A673 (cell line): ENCODE measurements around the gene ROR1.

Experiments
- EZH2 ChIP-seq: fragments of 200-600 bp; sonication (generic); IDR thresholded peaks from 2 replicates; pipeline ENCODE4 v1.6.1; 2017; ENCODE audit warnings: borderline replicate concordance, low read depth, mild to moderate bottlenecking, mixed read lengths, antibody characterized with exemption, low read length; ENCODE audit not compliant: poor library complexity, severe bottlenecking
- TF ChIP-seq, protein P1 (sequence below): fragments of 300-800, 200-600 bp; sonication (generic); conservative IDR thresholded peaks from 2 replicates; pipeline ENCODE4 v1.5.1; 2017; ENCODE audit warnings: low read depth, mild to moderate bottlenecking, antibody characterized with exemption, low read length, moderate library complexity, mixed read lengths

DNA sequence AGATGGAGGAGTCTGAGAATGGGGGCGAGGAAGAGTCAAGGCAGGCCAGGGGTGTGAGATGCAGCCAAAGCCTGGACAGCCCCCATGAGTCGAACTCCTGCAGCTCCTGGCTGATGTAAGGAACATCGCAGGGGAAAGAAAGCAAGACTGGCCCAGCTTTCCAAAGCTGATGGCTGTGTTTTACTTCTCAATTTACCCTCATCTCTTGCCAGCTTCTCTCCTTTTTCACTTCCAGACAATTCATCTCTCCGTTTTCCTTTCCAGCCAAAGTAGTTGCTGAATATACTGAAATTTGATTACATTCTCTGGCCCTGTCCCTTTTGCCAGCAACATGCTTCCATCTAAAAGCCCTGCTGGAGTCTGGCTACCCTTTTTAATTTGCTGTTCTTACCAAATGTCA lies 389.6 kb downstream of the ROR1 start:
- TF ChIP-seq, protein P1, sequence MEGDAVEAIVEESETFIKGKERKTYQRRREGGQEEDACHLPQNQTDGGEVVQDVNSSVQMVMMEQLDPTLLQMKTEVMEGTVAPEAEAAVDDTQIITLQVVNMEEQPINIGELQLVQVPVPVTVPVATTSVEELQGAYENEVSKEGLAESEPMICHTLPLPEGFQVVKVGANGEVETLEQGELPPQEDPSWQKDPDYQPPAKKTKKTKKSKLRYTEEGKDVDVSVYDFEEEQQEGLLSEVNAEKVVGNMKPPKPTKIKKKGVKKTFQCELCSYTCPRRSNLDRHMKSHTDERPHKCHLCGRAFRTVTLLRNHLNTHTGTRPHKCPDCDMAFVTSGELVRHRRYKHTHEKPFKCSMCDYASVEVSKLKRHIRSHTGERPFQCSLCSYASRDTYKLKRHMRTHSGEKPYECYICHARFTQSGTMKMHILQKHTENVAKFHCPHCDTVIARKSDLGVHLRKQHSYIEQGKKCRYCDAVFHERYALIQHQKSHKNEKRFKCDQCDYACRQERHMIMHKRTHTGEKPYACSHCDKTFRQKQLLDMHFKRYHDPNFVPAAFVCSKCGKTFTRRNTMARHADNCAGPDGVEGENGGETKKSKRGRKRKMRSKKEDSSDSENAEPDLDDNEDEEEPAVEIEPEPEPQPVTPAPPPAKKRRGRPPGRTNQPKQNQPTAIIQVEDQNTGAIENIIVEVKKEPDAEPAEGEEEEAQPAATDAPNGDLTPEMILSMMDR = no peak
- no peak for TF ChIP-seq EZH2
